ENCODE measurements around the gene PRR29. TPM values are rescaled to one million over a fixed set of nuclear protein-coding genes. Genes with fewer than 3 reads are reported as not detected.

Gene PRR29
- total RNA-seq, 1 donor from 2014 or later: not detected

- no peak for DNase-seq
Observed at GRCh38 chr17:64042700-64043485, 44.7 kb downstream of the PRR29 start.

GRCh38 chr17:64045176-64045575 is 47.0 kb downstream of the PRR29 start:
- no peak for DNase-seq

- no peak for DNase-seq
Observed at GRCh38 chr17:64048805-64049204, 50.7 kb downstream of the PRR29 start.

GRCh38 chr17:64051153-64051552 is 53.0 kb downstream of the PRR29 start:
- no peak for DNase-seq

GRCh38 chr17:64053101-64053500 is 55.0 kb downstream of the PRR29 start:
- DNase-seq: no peak

Other genes starting within 250 kb of the PRR29 start
- gene CCDC47, start 224.8 kb upstream of the PRR29 start, total RNA-seq: 67.2 TPM
- 124 TPM for gene DDX42, start 224.2 kb upstream of the PRR29 start, total RNA-seq
- 48.3 TPM for gene PSMC5, start 170.9 kb upstream of the PRR29 start, total RNA-seq
- 33.0 TPM for gene FTSJ3, start 170.7 kb upstream of the PRR29 start, total RNA-seq
- gene SMARCD2, start 155.7 kb upstream of the PRR29 start, total RNA-seq: 83.5 TPM
- not detected for gene CSH2, start 124.7 kb upstream of the PRR29 start, total RNA-seq
- not detected for gene GH2, start 116.4 kb upstream of the PRR29 start, total RNA-seq
- not detected for gene CSH1, start 101.8 kb upstream of the PRR29 start, total RNA-seq
- not detected for gene CSHL1, start 87.1 kb upstream of the PRR29 start, total RNA-seq
- gene GH1, start 79.5 kb upstream of the PRR29 start, total RNA-seq: not detected
- gene CD79B, start 66.0 kb upstream of the PRR29 start, total RNA-seq: 2.2 TPM
- 5.2 TPM for gene SCN4A, start 25.4 kb upstream of the PRR29 start, total RNA-seq
- 18.6 TPM for gene ICAM2, start 22.3 kb downstream of the PRR29 start, total RNA-seq
- 9.3 TPM for gene ERN1, start 131.8 kb downstream of the PRR29 start, total RNA-seq

Data from skin of body (tissue), 2 donors.